ENCODE results near the gene ADPRHL1.

ADPRHL1 gene

DNA sequence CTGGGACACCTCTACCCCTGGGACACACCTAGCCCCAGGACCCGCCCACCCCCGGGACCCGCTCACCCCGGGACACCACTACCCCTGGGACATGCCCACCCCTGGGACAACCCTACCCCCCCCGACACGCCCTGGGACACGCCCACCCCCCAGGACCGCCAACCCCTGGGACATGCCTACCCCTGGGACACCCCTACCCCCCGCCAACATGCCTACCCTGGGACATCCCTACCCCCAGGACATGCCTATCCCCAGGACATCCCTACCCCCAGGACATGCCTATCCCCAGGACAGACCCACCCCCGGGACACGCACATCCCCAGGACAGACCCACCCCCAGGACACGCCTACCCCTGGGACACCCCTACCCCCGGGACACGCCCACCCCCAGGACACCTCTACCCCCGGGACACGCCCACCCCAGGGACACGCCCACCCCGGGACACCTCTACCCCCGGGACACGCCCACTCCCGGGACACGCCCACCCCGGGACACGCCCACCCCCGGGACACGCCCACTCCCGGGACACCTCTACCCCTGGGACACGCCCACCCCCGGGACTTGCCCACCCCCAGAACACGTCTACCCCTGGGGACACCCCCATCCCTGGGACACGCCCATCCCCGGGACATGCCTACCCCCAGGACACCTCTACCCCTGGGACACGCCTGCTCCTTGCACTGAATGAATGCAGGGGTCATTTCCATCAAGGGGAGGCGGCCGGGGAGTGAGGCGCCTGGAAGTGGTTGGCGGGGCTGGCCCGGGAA is 32.3 kb downstream of the ADPRHL1 start:
- Histone ChIP-seq H3K4me2 (ENCODE audit: low read length) (no peak overlapping the region), H3K9me2 (replicated peaks; ENCODE audit: control insufficient read depth, low read length) (no peaks in the 10 kb centered on the region), H3K79me2 (ENCODE audit: control insufficient read depth, low read length) (no peaks in the 10 kb centered on the region), H3F3A (ENCODE audit: control insufficient read depth, insufficient read depth) (no peaks in the 10 kb centered on the region), H3K36me3 (ENCODE audit: control insufficient read depth, low read length) (no peaks in the 10 kb centered on the region), H3K4me1 (ENCODE audit: control insufficient read depth, low read length) (peaks cover 13% of the 10 kb centered on the region), H3K4me3 (ENCODE audit: low read length) (no peak overlapping the region), H3K9me3 (ENCODE audit: control insufficient read depth, insufficient read depth, low read length) (no peaks in the 10 kb centered on the region), H3K27me3 (ENCODE audit: control insufficient read depth, low read length) (no peaks in the 10 kb centered on the region), H4K20me1 (ENCODE audit: control insufficient read depth, insufficient read depth, low read depth, low read length) (no peaks in the 10 kb centered on the region), H3K27ac (ENCODE audit: low read depth, low read length) (no peak overlapping the region)
- TF ChIP-seq EZH2phosphoT487 (IDR thresholded peaks at IDR 0.05; ENCODE audit: borderline replicate concordance, low read length) (no peak), CTCF (IDR thresholded peaks at IDR 0.05; ENCODE audit: low read depth, low read length, poor library complexity, severe bottlenecking) (no peak)

DNA sequence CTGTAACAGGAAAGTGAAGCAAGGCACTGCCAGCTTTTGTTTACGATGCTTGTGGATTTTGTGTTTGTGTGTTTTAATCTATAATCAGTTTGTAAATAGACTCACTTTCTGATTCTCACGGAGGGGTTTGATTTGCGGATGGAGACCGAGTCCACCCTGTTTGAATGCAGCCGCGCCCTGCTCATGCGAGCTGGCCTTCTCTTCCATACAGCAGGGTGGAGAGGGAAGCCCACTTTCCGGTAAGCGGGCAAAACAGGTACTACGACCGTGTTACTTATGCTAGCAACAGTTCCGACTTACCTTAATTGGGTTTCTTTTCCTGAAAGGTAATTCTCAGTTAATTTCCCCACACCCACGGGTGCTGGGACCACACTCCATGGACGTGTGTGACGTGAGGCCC is 33.1 kb downstream of the ADPRHL1 start:
- Histone ChIP-seq H4K20me1 (ENCODE audit: control insufficient read depth, insufficient read depth, low read depth, low read length) (no peaks in the 10 kb centered on the region), H3K27me3 (ENCODE audit: control insufficient read depth, low read length) (no peaks in the 10 kb centered on the region), H3K4me2 (ENCODE audit: low read length) (no peak overlapping the region), H3K36me3 (ENCODE audit: control insufficient read depth, low read length) (no peaks in the 10 kb centered on the region), H3K79me2 (ENCODE audit: control insufficient read depth, low read length) (no peaks in the 10 kb centered on the region), H3K9me2 (replicated peaks; ENCODE audit: control insufficient read depth, low read length) (no peaks in the 10 kb centered on the region), H3F3A (ENCODE audit: control insufficient read depth, insufficient read depth) (no peaks in the 10 kb centered on the region), H3K9me3 (ENCODE audit: control insufficient read depth, insufficient read depth, low read length) (no peaks in the 10 kb centered on the region), H3K27ac (ENCODE audit: low read depth, low read length) (no peak overlapping the region), H3K4me1 (ENCODE audit: control insufficient read depth, low read length) (peaks cover 13% of the 10 kb centered on the region), H3K4me3 (ENCODE audit: low read length) (no peak overlapping the region)
- TF ChIP-seq EZH2phosphoT487 (IDR thresholded peaks at IDR 0.05; ENCODE audit: borderline replicate concordance, low read length) (no peak), CTCF (IDR thresholded peaks at IDR 0.05; ENCODE audit: low read depth, low read length, poor library complexity, severe bottlenecking) (no peak)

DNA sequence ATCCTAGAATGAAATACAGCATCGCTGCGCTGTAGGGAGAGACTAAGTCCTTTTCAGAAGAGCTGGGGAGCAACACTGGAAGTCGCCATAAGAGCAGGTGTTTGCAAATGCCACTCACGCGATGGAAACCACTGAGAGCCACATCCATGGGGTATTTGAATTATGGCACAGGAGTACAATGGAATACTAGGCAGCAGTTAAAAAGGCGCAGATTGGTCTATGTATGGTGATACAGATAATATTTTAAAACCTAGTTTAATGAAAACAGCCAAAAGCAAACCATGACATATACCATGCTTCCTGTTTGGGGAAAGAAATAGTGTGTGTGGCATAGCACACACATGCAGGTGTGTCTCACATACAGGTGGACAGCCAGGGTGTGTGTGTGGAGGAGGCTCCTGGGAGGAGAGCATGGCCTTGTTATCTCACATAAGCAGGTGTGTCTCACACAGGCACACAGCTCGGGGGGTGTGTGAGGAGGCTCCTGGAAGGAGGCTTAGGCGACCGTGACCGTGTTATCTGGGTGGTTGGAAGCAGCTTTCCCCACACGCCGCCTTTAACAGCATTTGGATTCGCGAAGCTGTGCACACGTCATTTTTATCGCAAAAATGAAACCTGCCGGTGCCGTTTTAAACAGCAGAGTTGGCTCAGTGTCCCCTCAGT is 33.6 kb downstream of the ADPRHL1 start:
- TF ChIP-seq CTCF (IDR thresholded peaks at IDR 0.05; ENCODE audit: low read depth, low read length, poor library complexity, severe bottlenecking) (no peak), EZH2phosphoT487 (IDR thresholded peaks at IDR 0.05; ENCODE audit: borderline replicate concordance, low read length) (no peak)
- Histone ChIP-seq H3K9me3 (ENCODE audit: control insufficient read depth, insufficient read depth, low read length) (no peaks in the 10 kb centered on the region), H3F3A (ENCODE audit: control insufficient read depth, insufficient read depth) (no peaks in the 10 kb centered on the region), H3K27me3 (ENCODE audit: control insufficient read depth, low read length) (no peaks in the 10 kb centered on the region), H3K9me2 (replicated peaks; ENCODE audit: control insufficient read depth, low read length) (no peaks in the 10 kb centered on the region), H4K20me1 (ENCODE audit: control insufficient read depth, insufficient read depth, low read depth, low read length) (no peaks in the 10 kb centered on the region), H3K4me3 (ENCODE audit: low read length) (no peak overlapping the region), H3K79me2 (ENCODE audit: control insufficient read depth, low read length) (no peaks in the 10 kb centered on the region), H3K4me2 (ENCODE audit: low read length) (no peak overlapping the region), H3K4me1 (ENCODE audit: control insufficient read depth, low read length) (peaks cover 13% of the 10 kb centered on the region), H3K27ac (ENCODE audit: low read depth, low read length) (no peak overlapping the region), H3K36me3 (ENCODE audit: control insufficient read depth, low read length) (no peaks in the 10 kb centered on the region)
